ENCODE data around the gene JADE2.

DNA sequence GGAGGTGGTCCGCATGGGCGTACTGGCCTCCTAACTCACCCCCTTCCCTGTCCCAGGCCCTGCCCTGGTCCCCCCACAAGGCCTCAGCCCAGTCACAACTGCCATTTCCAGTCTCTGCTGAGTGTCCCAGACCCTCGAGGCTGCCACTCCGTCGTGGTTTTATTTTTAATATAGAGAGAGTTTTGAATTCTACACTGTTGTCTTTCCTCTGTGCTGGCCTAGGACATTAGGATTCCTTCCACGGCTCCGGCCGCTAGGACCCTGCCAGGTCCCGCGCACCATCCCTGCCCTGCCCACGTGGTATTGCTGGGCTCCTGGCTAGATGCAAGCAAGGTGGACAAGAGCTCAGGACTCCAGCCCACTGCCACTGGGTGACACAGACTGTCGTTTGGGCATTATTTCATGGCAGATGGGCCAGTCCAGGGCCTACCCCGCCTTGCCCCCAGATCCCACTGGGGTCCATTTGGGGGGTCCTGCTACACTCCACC lies 53.9 kb downstream of the JADE2 start:
- no peak for TF ChIP-seq PPARA (CRISPR knock-in tag; IDR thresholded peaks at IDR 0.05; ENCODE audit: borderline replicate concordance)
- no peak for TF ChIP-seq ZC3H10 (CRISPR knock-in tag; IDR thresholded peaks at IDR 0.05)

Data from SK-N-SH treated with all-trans-retinoic acid at 6 μM for 48 hours (cell line).